K562 (cell line): Measurements from ENCODE around the gene NANS. TPM values are rescaled to one million over a fixed set of nuclear protein-coding genes. Genes with fewer than 3 reads are reported as not detected.

ENCODE experiments used
- BCOR ChIP-seq: fragments of 450-650 bp; IDR thresholded peaks from 2 replicates; pipeline ENCODE4 v1.6.1; 2016
- CBX3 ChIP-seq, 2 experiments: IDR thresholded peaks; 1 replicate in 1 of 2; 2 replicates in 1 of 2; pipeline ENCODE4 v1.6.1; 2012; ENCODE audit warnings: inconsistent platforms in 2 of 2, low read length in 2 of 2, borderline replicate concordance in 1 of 2, control low read depth in 1 of 2
- CBX5 ChIP-seq: IDR thresholded peaks from 2 replicates; pipeline ENCODE4 v1.6.1; 2014; ENCODE audit warnings: low read depth, borderline replicate concordance
- FOXM1 ChIP-seq, 2 experiments: fragments of 450-650 bp in 1 of 2; sonication (generic) in 1 of 2; formaldehyde crosslinking in 1 of 2; IDR thresholded peaks; 2 replicates each; pipeline versions ENCODE4 v1.6.1 to v1.9.0; 2017 to 2022; ENCODE audit warnings: low read depth in 2 of 2, mild to moderate bottlenecking in 2 of 2, missing genetic modification reagents in 1 of 2, moderate library complexity in 1 of 2
- NEUROD1 ChIP-seq: fragments of 150-350 bp; IDR thresholded peaks from 2 replicates; pipeline ENCODE4 v1.6.1; 2014; ENCODE audit warnings: borderline replicate concordance, low read length, low read depth; ENCODE audit not compliant: partially characterized antibody
- NR2C1 ChIP-seq, 2 experiments: fragments of 450-650 bp; IDR thresholded peaks; 2 replicates each; pipeline ENCODE4 v1.6.1; 2017; ENCODE audit warnings: mild to moderate bottlenecking in 2 of 2, antibody characterized with exemption in 1 of 2, inconsistent platforms in 1 of 2, missing compliant biosample characterization in 1 of 2, missing genetic modification characterization in 1 of 2
- PYGO2 ChIP-seq: fragments of 450-650 bp; IDR thresholded peaks from 2 replicates; pipeline ENCODE4 v1.6.1; 2016; ENCODE audit warnings: mild to moderate bottlenecking, missing genetic modification characterization, moderate library complexity, missing compliant biosample characterization
- REST ChIP-seq, 2 experiments: fragments of 450-650 bp; formaldehyde crosslinking in 1 of 2; IDR thresholded peaks; 2 replicates each; pipeline versions ENCODE4 v1.4.0 to v1.6.1; 2014 to 2020; ENCODE audit warnings: mild to moderate bottlenecking in 2 of 2, borderline replicate concordance in 1 of 2, low read depth in 1 of 2
- SAFB ChIP-seq: fragments of 200-400 bp; formaldehyde crosslinking; IDR thresholded peaks from 2 replicates; pipeline ENCODE4 v1.6.1; 2017; ENCODE audit warnings: low read depth, low read length, borderline replicate concordance
- SMAD1 ChIP-seq: fragments of 150-350 bp; IDR thresholded peaks from 2 replicates; pipeline ENCODE4 v1.6.1; 2014; ENCODE audit warnings: low read length, low read depth; ENCODE audit not compliant: partially characterized antibody
- TCF7L2 ChIP-seq: fragments of 150-350 bp; IDR thresholded peaks from 2 replicates; pipeline ENCODE4 v1.6.1; 2016; ENCODE audit warnings: low read depth, mild to moderate bottlenecking, low read length, moderate library complexity
- U2AF1 ChIP-seq: fragments of 200-400 bp; formaldehyde crosslinking; optimal IDR thresholded peaks from 2 replicates; pipeline ENCODE3; 2017; ENCODE audit warnings: mild to moderate bottlenecking, low read depth, low read length, moderate library complexity
- ZNF699 ChIP-seq: fragments of 250-450 bp; sonication (Bioruptor Pico); IDR thresholded peaks from 2 replicates; pipeline ENCODE4 v1.8.0; 2021; ENCODE audit warnings: mild to moderate bottlenecking, moderate library complexity; ENCODE audit not compliant: insufficient replicate concordance
- polyA plus RNA-seq, 8 experiments: library from polyadenylated mRNA; depleted of rRNA in 4 of 8; stranded (reverse) in 5 of 8; unstranded in 3 of 8; fragments of >200 nt; fragmentation: Nextera tagmentation in 2 of 8; fragmentation: Illumina TruSeq in 1 of 8; extraction: Ambion mirVana in 2 of 8; extraction: Trizol in 1 of 8; gene quantifications; 2 replicates each; pipeline versions ENCODE4 v1.2.1 to v1.2.3, GENCODE V29; 2011 to 2014; ENCODE audit warnings: inconsistent platforms in 1 of 8, missing spikeins in 1 of 8
- total RNA-seq, 7 experiments: library from RNA; depleted of rRNA in 6 of 7; stranded (reverse); fragments of >200 nt in 6 of 7; fragmentation: Illumina TruSeq in 2 of 7; extraction: Trizol in 2 of 7; gene quantifications; 2 replicates each; pipeline versions ENCODE4 v1.2.1 to v1.2.3, GENCODE V29; 2011 to 2021; ENCODE audit warnings: low replicate concordance in 1 of 7
- TF ChIP-seq, protein P1 (sequence below), 2 experiments: fragments of 200-800 bp in 1 of 2; sonication (Bioruptor generic) in 1 of 2; sonication (generic) in 1 of 2; formaldehyde crosslinking in 1 of 2; IDR thresholded peaks in 1 of 2; conservative IDR thresholded peaks in 1 of 2; 2 replicates each; pipeline versions ENCODE4 v1.5.0 to v1.6.1; 2016 to 2020; ENCODE audit warnings: missing compliant biosample characterization in 1 of 2, missing genetic modification characterization in 1 of 2, missing genetic modification reagents in 1 of 2

NANS gene
- total and polyA plus RNA-seq, 9 of the 15 experiments (the other 6 are each of a cell fraction or from before 2014, with no cell fraction given), result 37.1 to 181 (median 137) TPM

GRCh38 chr9:98118640-98119601, 62.4 kb downstream of the NANS start, which contains the start of gene TRIM14 (continued):
- peak; percentile 36; the same call in 1 of the 2 replicates for TF ChIP-seq REST (IDR thresholded peaks at IDR 0.05; ENCODE audit: borderline replicate concordance)
- TF ChIP-seq REST (CRISPR knock-in tag; IDR thresholded peaks at IDR 0.05; ENCODE audit: low read depth), result 0 out of 2 replicates have a peak, but pooled peaks have one; percentile 21
- TF ChIP-seq NEUROD1, result no peak
- no peak for TF ChIP-seq SAFB
- TF ChIP-seq FOXM1 (IDR thresholded peaks at IDR 0.05; ENCODE audit: low read depth), result no peak
- TF ChIP-seq FOXM1 (CRISPR knock-in tag; IDR thresholded peaks at IDR 0.05; ENCODE audit: low read depth), result peak; percentile 26; the same call in 1 of the 2 replicates
- no peak for TF ChIP-seq ZNF699 (CRISPR knock-in tag)
- no peak for TF ChIP-seq PYGO2
- peak; percentile 65 for TF ChIP-seq U2AF1
- 0 out of 3 replicates have a peak, but pooled peaks of 1 of the 2 experiments have one; percentile 1 for TF ChIP-seq CBX3 (IDR thresholded peaks at IDR 0.05; ENCODE audit: borderline replicate concordance in 1 of 2, low read length in 2 of 2)
- no peak for TF ChIP-seq CBX5
- no peak for TF ChIP-seq SMAD1
- TF ChIP-seq TCF7L2, result no peak
- TF ChIP-seq, protein P1, sequence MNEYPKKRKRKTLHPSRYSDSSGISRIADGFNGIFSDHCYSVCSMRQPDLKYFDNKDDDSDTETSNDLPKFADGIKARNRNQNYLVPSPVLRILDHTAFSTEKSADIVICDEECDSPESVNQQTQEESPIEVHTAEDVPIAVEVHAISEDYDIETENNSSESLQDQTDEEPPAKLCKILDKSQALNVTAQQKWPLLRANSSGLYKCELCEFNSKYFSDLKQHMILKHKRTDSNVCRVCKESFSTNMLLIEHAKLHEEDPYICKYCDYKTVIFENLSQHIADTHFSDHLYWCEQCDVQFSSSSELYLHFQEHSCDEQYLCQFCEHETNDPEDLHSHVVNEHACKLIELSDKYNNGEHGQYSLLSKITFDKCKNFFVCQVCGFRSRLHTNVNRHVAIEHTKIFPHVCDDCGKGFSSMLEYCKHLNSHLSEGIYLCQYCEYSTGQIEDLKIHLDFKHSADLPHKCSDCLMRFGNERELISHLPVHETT (CRISPR knock-in tag; conservative IDR thresholded peaks at IDR 0.05 in 1 of 2, IDR thresholded peaks at IDR 0.05 in 1 of 2), result no peak
- peak; percentile 49 for TF ChIP-seq NR2C1 (IDR thresholded peaks at IDR 0.05)
- TF ChIP-seq NR2C1 (tag; IDR thresholded peaks at IDR 0.05), result peak; percentile 67
- TF ChIP-seq BCOR, result no peak
